ENCODE data around the gene FRY. TPM values are rescaled to one million over a fixed set of nuclear protein-coding genes. Genes with fewer than 3 reads are reported as not detected.

Gene FRY
- total and polyA plus RNA-seq, 10 of the 15 experiments (the other 5 are each of a cell fraction or from before 2014, with no cell fraction given): 0.18 to 1.4 (median 0.30) TPM

DNA sequence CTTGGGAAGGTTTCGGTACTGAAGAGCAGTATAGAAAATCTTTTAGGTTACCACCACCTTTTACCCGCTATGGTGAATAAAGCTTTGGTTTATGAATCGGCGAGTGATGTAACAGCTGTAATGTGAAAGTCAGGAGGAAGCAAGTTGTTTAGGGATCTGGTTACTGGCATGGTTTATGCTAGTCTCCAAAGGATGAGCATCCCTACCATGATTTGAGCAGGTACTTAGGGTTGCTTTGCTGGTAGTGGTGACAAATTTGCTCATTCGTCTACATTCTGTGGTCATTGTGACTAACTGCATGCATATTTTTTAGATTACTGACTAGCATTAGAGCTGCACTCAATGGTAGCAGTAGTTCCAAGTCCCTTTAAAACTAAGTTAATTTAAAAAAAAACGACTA, 104.1 kb downstream of the FRY start:
- no peak overlapping the region for H3K9ac ChIP-seq (ENCODE audit: control insufficient read depth, insufficient read depth, low read length)
- no peaks in the 10 kb centered on the region for H3K27me3 ChIP-seq (replicated peaks in 1 of 2; ENCODE audit: control insufficient read depth in 2 of 2, insufficient read depth in 2 of 2, low read length in 1 of 2)
- RAD21 ChIA-PET (ENCODE audit: unreplicated experiment): no interaction called here
- ATAC-seq (no peak), FAIRE-seq (no peak), DNase-seq (ENCODE audit: low read depth, low spot score) (no peak)
- SMC1A ChIA-PET (ENCODE audit: uncharacterized antibody, unreplicated experiment): interaction anchor here (0.7 kb wide), 1 partner anchor 825 kb away, joined by 3 read pairs; no protein-coding TSS in a partner anchor
- H3K27ac ChIP-seq (ENCODE audit: control insufficient read depth, insufficient read depth): no peak overlapping the region
- in situ Hi-C loops (cut with MboI) (no loop called here), intact Hi-C loops (cut with micrococcal nuclease; ENCODE audit: unreplicated experiment) (no loop called here)
- H3K4me3 ChIP-seq: no peak overlapping the region
- H4K20me1 ChIP-seq (ENCODE audit: control insufficient read depth, insufficient read depth): no peaks in the 10 kb centered on the region
- H3K4me1 ChIP-seq (ENCODE audit: control insufficient read depth, insufficient read depth, low read length): no peaks in the 10 kb centered on the region
- H2AFZ ChIP-seq (ENCODE audit: control insufficient read depth, low read depth, low read length): no peak overlapping the region
- BruUV-seq (replicated peaks): no TSS peak
- POLR2A ChIA-PET: no interaction called here
- H3K36me3 ChIP-seq (ENCODE audit: control insufficient read depth in 2 of 2, insufficient read depth in 2 of 2, low read length in 1 of 2): no peaks in the 10 kb centered on the region
- no peak overlapping the region for H3K4me2 ChIP-seq (ENCODE audit: control insufficient read depth, insufficient read depth)
- CTCF ChIA-PET: no interaction called here
- H3K79me2 ChIP-seq (ENCODE audit: control insufficient read depth, insufficient read depth, low read length): no peaks in the 10 kb centered on the region
- H3K9me3 ChIP-seq (replicated peaks; ENCODE audit: control insufficient read depth, insufficient read depth, low read length): no peaks in the 10 kb centered on the region
- no peak for TF ChIP-seq SREBF2 (IDR thresholded peaks at IDR 0.05; ENCODE audit: low read length)
- no peak for TF ChIP-seq IKZF2 (IDR thresholded peaks at IDR 0.05)
- no peak for TF ChIP-seq ZNF384 (IDR thresholded peaks at IDR 0.05; ENCODE audit: borderline replicate concordance, low read depth, low read length)
- TF ChIP-seq, protein P1, sequence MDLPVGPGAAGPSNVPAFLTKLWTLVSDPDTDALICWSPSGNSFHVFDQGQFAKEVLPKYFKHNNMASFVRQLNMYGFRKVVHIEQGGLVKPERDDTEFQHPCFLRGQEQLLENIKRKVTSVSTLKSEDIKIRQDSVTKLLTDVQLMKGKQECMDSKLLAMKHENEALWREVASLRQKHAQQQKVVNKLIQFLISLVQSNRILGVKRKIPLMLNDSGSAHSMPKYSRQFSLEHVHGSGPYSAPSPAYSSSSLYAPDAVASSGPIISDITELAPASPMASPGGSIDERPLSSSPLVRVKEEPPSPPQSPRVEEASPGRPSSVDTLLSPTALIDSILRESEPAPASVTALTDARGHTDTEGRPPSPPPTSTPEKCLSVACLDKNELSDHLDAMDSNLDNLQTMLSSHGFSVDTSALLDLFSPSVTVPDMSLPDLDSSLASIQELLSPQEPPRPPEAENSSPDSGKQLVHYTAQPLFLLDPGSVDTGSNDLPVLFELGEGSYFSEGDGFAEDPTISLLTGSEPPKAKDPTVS (IDR thresholded peaks at IDR 0.05; ENCODE audit: low read depth, low read length): no peak
- TF ChIP-seq, protein P2, sequence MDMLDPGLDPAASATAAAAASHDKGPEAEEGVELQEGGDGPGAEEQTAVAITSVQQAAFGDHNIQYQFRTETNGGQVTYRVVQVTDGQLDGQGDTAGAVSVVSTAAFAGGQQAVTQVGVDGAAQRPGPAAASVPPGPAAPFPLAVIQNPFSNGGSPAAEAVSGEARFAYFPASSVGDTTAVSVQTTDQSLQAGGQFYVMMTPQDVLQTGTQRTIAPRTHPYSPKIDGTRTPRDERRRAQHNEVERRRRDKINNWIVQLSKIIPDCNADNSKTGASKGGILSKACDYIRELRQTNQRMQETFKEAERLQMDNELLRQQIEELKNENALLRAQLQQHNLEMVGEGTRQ (IDR thresholded peaks at IDR 0.05; ENCODE audit: borderline replicate concordance, low read depth, low read length): no peak
- TF ChIP-seq BACH1 (IDR thresholded peaks at IDR 0.05; ENCODE audit: borderline replicate concordance): no peak
- TF ChIP-seq KLF5 (IDR thresholded peaks at IDR 0.05; ENCODE audit: partially characterized antibody): no peak
- WGBS (ENCODE audit: insufficient coverage, insufficient replicate concordance, low lambda C conversion rate, missing lambda C conversion rate): 69% methylated on average over 6 of the region's 6 CpGs
